HT-29 (cell line): ENCODE results near the gene UGGT2. TPM values are rescaled to one million over a fixed set of nuclear protein-coding genes. Genes with fewer than 3 reads are reported as not detected.
A peak's percentile ranks its signal among the peaks of the same experiment; 100 is the strongest.
"Not testable (repeated sequence)": the region's sequence is repeated elsewhere in the genome, so short reads cannot be mapped to it uniquely, and the experiment has no call there.

ENCODE experiments used
- DNase-seq: peaks from one replicate; pipeline ENCODE4 v3.0.0-alpha.2; 2015; ENCODE audit warnings: low spot score
- total RNA-seq: library from RNA; depleted of rRNA; stranded (reverse); fragments of >200 nt; shearing (Covaris generic); gene quantifications from 2 replicates; pipeline ENCODE4 v1.2.3, GENCODE V29; 2014

UGGT2 gene
- total RNA-seq, 1 experiment from 2014 or later, result 51.5 TPM

DNA sequence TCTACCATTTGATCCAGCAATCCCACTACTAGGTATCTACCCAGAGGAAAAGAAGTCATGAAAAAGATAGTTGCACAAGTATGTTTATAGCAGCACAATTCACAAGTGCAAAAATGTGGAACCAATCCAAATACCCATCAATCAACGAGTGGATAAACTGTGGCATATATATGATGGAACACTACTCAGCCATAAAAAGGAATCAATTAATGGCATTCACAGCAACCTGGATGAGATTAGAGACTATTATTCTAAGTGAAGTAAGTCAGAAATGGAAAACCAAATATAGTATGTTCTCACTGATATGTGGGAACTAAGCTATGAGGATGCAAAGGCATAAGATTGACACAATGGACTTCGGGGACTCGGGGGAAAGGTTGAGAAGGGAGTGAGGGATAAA, 1.3 kb downstream of the UGGT2 start:
- DNase-seq, result not testable (repeated sequence)

DNA sequence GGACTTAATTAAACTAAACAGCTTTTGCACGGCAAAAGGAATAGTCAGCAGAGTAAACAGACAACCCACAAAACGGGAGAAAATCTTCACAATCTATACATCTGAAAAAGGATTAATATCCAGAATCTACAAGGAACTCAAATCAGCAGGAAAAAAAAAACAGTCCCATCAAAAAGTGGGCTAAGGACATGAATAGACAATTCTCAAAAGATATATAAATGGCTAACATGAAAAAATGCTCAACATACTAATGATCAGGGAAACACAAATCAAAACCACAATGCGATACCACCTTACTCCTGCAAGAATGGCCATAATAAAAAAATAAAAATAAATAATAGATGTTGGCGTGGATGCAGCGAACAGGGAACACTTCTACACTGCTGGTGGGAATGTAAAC, 1.7 kb downstream of the UGGT2 start:
- DNase-seq, result not testable (repeated sequence)

DNA sequence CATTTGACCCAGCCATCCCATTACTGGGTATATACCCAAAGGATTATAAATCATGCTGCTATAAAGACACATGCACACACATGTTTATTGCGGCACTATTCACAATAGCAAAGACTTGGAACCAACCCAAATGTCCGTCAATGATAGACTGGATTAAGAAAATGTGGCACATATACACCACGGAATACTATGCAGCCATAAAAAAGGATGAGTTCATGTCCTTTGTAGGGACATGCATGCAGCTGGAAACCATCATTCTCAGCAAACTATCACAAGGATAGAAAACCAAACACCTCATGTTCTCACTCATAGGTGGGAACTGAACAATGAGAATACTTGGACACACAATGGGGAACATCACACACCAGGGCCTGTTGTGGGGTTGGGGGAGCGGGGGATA, 2.2 kb downstream of the UGGT2 start:
- not testable (repeated sequence) for DNase-seq

DNA sequence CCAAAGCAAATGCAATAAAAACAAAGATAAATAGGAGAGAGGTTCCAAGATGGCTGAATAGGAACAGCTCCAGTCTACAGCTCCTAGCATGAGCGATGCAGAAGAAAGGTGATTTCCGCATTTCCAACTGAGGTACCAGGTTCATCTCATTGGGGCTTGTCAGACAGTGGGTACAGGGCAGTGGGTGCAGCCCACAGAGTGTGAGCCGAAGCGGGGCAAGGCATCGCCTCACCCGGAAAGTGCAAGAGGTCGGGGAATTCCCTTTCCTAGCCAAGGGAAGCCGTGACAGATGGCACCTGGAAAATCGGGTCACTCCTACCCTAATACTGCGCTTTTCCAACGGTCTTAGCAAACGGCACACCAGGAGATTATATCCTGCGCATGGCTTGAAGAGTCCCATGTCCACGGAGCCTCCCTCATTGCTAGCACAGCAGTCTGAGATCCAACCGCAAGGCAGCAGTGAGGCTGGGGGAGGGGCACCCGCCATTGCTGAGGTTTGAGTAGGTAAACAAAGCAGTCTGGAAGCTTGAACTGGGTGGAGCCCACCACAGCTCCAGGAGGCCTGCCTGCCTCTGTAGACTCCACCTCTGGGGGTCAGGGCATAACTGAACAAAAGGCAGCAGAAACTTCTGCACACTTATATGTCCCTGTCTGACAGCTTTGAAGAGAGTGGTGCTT, 6.6 kb downstream of the UGGT2 start:
- DNase-seq, result not testable (repeated sequence)

DNA sequence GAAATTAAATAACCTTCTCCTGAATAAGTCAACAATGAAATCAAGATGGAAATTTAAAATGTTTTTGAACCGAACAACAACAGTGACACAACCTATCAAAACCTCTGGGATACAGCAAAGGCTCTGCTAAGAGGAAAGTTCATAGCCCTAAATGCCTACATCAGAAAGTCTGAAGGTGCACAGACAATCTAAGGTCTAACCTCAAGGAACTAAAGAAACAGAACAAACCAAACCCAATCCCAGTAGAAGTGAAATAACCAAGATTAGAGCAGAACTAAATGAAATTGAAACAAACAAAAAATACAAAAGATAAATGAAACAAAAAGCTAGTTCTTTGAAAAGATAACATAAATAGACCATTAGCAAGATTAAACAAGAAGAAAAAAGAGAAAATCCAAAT, 9.0 kb downstream of the UGGT2 start:
- DNase-seq, result no peak

DNA sequence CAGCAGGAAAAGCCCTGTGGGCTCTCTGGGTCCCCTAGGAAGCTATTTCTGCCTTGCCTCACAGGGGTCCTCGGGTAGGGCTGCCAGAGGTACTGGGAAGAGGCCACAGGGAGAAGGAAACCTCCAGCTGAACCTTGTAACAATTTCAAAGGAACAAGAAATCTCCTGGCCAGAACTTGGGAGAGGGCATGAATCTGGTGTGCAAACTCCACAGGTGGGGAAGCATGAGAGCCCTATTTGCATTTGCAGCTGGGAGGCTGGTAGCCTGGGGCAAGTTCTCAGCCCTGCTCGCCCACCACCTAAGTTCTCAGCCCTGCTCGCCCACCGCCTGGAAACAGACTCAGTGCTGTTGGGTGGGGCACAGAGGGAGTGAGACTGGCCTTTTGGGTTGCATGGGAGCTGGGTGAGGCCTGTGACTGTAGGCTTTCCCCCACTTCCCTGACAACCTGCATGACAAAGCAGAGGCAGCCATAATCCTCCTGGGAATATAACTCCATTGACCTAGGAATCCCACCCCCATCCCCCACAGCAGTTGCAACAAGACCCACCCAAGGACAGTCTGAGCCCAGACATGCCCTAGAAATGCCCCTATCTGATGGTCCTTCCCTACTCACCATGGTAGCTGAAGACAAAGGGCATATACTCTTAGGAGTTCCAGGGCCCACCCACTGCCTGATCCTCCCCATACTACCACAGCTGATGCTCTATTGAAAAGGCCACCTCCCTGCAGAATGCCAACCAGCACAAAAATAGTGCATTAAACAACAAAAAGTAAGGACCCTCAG, 11.7 kb downstream of the UGGT2 start:
- no peak for DNase-seq

DNA sequence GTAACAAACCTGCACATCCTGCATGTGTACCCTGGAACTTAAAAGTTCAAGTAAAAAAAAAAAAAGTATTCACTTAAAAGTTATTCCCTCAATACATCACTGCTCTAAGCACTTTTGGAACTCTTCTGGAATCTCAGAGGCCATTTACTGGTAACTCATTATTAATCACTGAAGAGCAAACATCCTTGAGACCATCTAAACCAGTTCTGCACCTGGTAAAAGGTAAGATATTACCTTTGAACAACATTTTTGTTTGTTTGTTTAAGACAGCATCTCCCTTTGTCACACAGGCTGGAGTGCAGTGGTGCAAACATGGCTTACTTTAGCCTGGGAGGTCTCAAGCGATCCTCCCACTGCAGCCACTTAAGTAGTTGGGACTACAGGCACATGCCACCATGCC, 16.7 kb downstream of the UGGT2 start:
- no peak for DNase-seq

DNA sequence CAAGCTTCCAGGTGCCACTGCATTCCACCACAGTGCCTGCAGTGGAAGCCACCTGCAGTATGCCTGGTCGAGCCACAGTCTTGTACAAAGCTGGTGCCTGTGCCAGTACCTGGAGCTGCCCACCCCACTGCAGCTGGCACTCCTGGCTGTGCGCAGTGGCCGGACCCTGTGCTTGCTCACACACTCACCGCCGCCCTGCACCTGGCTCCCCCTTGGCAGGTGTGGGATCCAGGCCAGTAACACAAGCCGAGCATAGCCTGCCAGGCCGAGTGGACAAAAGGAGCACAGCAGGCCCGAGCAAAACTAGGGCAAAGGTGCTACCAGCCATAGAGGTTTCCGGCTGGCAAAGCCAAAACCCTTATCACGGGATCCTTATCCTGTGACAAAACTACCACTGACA, 18.5 kb downstream of the UGGT2 start:
- no peak for DNase-seq

DNA sequence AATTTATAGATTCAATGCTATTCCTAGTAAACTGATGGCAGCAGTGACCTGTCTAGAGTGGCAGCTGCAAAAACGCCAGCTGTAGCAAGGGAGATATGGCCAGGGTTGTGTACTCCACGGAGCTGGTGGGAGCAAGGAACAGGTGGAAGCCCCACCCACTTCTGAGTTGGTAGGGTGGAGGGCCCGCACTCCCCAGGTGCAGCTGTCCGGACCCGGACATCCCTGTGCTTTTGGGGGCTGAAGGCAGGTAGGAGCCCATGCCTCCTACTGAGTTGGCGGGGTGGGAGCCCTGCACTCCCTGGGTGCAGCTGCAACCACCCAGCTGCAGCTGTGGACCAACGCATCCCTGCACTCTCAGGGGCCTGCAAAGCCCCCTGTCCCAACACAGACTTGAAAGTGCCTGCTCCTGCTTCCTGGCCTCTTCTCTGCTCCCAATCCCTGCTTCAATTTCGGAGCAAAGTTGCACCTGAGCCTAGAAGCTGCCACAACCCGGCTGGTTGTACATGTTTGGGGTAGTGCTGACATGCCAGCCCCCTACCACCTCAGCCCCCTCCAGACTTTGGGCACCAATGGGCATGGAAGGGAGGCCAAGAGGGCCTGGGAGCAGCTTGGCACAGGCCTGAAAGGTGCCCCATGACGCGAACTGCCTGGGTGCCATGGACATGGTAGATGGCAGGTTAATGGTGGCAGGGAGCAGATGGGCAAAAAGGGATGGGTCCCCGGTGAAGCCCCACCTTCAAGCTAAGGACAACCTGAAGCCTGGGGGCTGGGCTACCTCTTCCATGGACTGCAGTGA, 19.8 kb downstream of the UGGT2 start:
- DNase-seq, result no peak

DNA sequence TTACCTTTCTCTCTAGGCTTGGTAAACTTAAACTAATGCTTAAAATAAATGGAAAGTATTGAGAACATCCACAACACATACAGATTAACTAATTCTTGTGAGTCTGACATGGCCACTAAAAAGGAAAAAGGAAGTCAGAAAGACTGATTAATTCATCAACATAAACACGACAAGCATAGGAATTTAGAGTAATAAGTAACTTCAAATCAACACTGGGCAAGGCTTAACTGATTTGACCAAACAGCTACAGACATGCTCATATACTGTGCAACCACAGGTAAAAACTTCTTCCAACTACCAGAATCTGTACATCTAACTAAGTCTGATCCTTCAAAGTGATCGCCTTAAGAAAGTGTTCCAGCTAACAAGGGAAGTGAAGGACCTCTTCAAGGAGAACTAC, 20.5 kb downstream of the UGGT2 start:
- DNase-seq, result no peak

DNA sequence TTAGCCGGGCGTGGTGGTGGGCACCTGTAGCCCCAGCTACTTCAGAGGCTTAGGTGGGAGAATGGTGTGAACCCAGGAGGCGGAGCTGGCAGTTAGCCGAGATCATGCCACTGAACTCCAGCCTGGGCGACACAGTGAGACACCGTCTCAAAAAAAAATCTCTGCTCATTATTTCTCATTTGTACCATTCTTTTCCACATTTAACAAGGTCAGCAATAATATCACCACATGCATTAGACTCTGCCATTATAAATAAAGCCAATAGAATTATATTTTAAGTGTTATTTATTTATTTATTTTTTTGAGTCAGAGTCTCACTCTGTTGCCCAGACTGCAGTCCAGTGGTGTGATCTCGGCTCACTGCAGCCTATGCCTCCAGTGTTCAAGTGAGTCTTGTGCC, 24.2 kb downstream of the UGGT2 start:
- DNase-seq, result no peak

DNA sequence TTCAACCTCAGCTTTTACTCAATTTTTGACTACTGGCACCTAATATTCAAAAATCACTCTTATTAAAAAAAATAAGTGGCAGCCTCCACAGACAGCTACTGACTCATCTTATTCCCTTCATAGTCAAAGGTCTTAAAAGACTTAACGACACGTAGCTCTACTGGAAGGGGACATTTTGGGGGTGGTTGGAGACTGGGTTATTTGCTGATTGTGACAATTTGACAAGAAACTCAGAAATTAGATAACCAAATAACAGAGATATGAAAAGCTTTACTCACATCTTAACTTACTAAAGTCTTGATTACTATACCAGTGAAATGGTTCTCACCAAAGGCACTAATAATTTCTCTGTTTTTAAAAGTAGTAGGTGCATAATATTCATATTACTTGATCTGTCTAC, 25.7 kb downstream of the UGGT2 start:
- DNase-seq, result no peak

DNA sequence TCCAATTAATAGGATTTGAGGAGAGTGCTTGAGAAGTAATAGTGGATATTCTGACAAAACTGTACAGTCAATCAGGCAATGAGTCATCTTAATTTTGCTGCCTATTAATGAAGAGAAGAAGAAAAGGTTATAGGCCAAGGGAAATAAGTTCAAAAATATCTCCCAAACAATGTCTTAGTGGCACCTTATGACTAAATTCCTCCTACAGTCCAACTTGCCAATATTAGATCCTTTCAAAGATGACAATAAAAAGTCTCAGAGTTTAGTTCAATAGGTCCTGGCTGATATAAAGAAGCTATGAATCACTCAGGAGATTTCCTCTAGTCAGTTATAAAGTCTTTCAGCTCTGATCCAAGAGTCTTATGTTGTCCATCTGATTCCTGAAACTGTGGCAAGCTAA, 27.9 kb downstream of the UGGT2 start:
- no peak for DNase-seq

DNA sequence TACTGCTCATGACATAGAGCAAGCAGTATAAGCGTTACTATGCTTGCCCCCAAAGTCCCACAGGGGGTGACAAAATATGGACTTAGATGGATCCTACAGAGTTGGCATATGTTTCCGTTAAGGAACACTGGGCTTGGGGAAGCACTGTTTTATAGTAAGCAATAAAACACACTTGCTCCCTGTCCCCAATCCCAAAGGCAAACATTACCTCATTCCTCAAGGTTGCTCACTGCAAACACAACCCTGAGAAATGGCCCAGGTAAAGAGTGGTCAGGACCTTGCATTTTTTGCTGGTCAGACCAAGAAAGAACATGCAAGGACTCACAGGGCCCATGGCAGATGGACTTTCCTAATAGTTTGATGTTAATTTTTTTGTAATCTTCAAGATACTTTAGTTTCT, 32.3 kb downstream of the UGGT2 start:
- peak; percentile 38 for DNase-seq

DNA sequence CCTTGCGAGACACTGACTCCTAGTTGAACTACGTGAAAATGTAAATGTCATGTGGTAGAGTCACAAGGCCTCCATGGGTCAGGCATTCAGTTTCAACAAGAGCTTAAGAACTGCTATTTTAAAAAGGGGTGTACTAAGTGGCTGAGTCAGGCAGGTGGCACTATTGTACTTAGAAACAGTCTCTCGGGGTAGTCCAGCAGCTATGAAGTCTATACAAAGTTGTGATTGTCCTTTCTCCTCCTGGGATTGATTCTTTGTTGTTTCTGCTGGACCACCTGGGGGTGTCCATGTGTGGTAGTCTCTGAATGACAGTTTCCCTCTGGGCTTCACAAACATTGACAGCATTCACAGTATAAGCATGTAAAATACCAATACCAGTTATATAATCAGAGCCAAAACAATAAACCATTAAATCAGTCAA, 33.0 kb downstream of the UGGT2 start:
- peak; percentile 78 for DNase-seq

DNA sequence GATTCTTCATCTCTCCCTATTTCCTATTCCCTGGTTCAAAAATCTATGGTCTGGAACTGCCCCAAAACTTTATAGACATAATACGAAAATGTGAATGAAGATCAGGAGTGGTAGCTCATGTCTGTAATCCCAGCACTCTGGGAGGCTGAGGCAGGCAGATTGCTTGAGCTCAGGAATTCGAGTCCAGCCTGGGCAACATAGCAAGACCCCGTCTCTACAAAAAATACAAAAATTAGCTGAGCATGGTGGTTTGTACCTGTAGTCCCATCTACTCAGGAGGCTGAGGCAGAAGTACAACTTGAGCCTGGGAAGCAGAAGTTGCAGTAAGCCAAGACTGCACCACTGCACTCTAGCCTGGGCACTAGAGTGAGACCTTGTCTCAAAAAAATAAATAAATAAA, 35.1 kb downstream of the UGGT2 start:
- no peak for DNase-seq

DNA sequence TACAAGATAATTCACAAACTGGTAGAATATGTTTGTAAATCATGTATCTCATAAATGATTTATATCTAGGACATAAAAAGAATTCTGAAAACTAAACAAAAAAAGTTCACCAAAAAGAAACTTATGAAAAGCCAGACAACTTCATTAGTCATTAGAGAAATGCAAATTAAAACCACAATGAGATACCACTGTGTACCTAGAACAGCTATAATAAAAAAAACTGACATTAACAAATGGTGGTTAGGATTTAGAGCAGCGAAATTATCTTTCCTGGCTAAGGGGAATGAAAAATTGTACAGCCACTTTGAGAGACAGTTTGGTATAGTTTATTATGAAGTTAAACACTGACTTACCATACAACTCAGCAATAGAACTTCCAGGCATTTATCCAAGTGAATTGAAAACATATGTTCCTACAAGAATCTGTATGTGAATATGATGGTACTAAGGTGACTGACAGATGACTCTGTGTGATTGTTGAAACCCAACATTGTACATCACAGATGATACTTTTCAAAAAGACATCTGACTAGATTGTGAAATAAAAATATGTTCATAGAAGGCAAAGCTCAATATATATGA, 41.8 kb downstream of the UGGT2 start:
- no peak for DNase-seq

DNA sequence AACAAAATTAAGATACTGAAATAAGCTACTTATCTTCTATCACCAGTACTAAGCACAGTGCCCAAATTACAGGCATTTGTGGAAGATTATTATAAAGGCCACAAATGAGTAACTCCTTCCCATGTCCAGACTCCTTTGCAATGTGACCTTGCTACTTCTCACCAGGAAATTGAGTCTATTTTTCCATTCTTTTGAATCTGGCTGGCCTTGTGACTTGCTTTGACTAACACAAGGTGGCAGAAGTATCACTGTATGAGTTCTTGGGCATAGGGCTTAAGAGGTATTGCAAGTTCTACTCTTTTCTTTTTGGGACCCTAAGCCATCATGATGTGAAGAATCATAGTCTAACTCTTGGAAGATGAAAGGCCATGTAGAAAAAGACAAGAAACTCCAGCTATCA, 49.9 kb downstream of the UGGT2 start:
- DNase-seq, result peak; percentile 30

DNA sequence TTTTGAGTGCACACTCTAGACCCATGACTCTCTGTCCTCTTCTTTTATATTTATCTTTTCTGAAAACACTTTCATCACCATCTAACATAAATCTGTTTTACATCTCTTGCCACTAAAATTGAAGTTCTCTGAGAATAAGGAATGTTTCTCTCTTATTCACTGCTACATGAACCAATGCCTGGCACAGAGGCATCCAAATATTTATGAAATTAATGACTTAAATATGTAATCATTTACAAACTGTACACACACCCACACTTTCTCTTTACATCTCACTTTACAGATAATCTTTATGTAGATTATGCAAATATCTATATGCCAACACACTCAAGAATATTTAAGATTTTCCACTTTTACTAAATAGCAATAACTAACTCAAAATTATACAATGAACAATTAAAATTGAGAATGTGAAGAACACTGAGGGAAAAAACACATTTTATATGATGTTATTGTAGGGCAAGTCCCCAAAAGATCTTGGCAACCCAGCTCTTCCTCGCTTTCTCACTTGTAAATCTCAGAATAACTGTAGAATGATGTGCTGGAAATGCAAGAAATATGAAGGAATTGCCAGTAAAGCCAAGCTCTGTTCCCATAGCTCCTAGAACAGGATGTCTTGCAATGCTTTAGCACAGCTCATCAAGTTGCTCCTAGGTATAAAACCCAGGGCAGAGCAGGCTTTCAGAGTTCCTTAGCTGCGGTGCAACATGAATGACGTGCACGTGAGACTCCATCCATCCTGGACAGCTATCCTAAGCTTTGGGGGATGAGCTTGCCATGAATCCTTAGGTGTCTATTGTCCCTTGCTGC, 50.7 kb downstream of the UGGT2 start:
- DNase-seq, result no peak

DNA sequence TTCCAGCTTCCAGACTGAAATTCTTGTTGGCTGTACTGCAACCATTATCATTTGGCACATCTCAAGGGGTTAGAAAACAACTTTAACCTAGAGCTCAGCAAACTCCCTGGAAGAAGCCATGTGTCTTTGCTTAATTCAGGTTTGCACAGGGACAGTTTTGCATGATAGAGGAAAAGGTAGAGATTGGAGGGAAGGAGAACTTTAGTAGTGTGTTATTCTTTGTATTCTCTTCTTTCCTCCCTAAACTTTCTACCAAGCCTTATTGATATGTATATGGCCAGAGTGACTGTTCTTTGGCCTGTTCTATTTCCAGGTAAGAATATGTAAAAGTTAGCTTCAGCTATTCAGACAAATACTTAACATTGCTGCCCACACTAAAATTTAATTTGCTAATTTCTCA, 53.1 kb downstream of the UGGT2 start:
- DNase-seq, result no peak

DNA sequence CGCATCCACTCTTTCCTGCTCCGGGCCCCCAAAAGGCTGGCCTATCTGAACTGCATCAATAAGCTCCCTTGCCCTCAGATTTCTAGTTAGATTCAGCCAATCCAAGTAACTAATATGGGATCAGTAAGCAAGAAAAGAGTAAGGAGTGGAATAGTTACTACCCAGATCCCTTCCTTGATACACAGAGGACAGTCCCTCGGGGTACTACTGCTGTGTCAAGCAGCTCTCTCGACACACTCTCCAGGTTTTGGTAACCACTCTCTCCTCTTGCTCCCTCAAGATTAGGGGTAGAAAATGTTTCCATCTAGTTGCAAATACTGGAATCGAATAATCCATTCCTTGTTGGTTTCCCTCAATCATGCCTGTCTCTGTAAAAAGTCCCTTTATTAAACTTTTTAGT, 65.4 kb downstream of the UGGT2 start:
- DNase-seq, result no peak
